GM18498 (cell line): ENCODE measurements around the gene KCNA5.

Experiments used
- ATAC-seq: cut with Tn5 transposase; IDR thresholded peaks from one replicate; pipeline ENCODE4 v1.9.1; 2021; ENCODE audit warnings: mild to moderate bottlenecking, moderate library complexity; ENCODE audit not compliant: unreplicated experiment

KCNA5 gene

DNA sequence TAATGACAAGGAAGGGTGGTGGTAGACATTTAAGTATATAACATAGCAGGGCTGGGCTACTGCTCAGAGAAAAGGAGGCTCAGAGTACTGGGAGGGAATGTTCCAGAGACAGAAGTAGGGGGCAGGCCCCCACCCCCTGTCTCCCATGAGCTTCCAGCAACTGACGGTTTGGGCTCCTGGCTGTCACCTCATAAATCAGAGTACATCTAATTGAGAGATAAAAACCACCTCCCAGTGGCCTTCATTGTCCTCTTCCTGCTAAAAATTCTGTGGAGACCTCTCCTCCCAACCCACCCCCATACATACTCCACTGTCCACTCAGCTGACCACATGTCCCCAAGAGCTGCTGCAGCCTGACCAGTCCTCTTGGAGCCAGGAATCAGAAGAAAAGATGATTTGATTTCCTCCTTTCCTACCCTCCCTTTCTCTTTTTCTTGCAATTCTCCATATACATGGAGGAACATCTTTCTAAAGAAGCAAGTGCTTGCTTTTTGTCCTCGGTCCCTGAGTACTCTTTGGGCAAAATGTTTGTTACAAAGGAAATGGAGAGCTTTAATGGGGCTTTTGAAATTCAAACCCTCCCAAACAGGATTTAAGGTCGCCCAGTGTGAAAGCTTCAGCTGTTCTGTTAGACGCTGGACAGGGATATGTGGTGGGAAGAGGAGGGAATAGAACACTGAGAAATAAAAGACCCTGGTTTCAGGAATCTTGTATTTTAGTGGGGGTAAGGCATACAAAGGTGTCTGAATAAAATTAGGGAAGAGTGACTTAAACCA is 16.4 kb upstream of the KCNA5 start:
- no peak for ATAC-seq

DNA sequence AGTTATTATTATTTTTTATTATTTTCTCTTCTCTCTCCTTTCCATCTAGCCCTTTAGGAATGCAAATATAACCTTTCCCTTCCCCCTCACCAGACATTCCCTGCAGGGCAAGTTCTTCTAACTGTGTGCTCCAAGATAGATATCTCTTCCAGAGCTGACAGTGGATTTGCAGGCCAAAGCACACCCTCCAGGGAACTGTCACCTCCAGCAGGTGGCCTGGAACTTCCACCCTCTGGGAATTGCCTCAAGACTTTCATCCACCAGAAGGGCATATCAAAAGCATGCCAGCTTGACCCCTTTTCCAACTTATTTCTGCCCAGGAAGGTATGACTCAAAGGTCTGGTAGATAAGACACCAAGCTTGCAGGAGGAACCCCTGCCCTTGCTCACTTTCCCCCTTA is 13.6 kb upstream of the KCNA5 start:
- ATAC-seq: no peak

DNA sequence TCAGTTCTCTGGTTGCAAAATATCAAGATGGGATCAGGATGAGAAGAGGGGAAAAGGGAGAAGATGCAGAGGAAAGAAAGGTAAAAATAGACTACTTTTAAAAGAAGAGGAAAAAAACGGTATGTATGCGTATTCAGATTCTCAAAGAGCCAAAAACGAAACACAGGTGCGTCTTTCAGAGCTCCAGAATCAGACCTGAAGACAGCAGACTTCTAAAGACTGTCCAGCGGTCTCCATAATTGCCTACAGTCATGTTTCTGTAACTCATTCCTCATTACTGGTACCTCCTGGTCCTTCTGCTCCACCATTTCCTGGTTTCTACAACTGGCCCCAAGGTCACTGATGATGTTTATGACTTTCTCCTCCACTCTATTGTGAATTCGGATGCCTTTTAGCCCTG is 12.4 kb upstream of the KCNA5 start:
- no peak for ATAC-seq

DNA sequence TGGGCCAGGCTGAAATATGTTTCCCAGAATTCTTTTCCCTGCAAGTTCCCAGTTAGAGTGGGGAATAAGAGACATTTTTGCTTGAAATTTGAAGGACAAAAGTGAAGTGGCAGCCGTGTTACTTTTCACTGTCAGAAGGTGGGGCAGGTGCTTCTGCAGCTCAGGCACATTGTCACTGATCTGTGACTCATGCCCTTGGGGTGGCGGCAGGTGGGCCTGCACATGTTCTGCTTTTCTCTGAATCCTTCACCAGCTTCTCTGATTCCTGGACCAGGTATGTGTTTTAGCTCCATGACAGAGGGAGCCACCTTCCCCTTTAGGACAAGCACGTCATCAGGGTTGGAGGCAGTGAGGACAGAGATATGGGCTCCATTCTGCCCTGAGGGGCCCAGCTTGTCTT is 11.7 kb upstream of the KCNA5 start:
- no peak for ATAC-seq

DNA sequence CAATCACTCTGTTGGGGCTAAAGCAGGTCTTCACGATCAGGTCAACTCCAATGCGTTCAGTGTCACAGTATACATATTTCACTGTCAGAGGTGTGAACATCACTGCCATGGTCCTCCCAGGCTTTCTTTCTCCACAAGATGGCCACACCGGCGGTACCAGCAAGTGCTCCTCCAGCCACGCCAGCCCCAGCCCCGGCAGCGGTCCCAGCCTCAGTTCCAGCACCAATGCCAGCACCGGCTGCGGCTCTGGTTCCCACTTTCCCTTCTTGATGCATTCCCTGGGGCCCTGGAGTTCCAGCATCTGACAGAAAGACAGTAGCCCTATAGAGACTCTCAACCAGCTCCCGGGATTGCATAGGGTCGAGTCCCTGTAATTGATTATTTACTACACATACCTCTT is 10.9 kb upstream of the KCNA5 start:
- no peak for ATAC-seq

DNA sequence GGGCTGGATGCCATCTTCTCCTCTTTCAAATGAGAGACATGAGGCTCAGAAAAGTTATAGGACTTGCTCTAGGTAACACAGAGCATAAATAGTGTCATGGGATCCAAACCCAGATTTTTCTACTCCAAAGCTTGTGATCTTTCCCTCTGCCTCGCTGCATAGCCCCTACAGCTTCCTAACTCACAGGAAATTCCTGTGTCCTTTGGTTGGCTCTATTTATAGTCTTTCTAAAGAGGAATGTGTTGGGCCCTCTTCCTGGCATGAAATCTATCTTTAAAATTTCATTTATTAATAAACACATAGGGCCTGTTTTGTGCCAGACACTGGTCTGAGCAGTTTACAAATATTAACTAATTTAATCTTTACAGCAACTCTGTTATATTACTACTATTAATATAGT is 9.8 kb upstream of the KCNA5 start:
- no peak for ATAC-seq

DNA sequence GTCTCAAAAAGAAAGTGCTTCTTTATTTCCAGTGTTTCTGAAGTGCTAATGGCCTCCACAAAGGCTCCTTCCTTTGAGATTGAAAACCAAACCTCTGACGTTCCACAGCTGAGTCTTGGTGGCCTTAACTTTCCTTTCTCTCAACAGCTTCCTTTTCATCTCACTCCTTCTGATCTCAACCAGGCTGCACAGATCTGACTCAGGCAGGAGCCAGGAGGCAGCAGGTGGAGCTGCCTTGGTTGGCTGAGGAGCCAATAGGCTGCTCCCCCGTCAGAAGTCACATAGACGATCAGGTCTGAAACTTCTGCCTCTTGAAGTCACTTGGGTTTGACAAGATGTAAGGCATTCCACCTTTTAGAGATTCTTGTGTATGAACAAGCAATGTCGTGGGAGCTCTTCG is 9.1 kb upstream of the KCNA5 start:
- ATAC-seq: no peak

DNA sequence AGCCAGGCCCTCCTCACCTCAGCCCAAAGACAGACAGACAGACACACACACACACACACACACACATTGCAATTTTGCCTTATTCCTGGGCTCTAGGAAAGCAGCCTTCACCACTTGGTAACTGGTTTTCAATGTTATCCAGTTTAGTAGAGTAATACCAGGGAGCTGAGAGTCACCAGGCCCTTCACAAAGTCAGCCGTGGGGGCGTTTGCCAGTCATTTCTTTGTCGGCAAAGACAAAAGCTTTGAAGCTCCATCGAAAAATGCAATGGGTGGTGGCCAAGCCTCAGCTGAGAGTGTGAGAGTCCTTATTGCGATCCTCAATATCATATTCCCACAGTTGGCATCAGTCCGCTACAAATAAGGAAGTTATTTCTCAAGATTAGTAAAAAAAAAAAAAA is 8.1 kb upstream of the KCNA5 start:
- ATAC-seq: no peak

DNA sequence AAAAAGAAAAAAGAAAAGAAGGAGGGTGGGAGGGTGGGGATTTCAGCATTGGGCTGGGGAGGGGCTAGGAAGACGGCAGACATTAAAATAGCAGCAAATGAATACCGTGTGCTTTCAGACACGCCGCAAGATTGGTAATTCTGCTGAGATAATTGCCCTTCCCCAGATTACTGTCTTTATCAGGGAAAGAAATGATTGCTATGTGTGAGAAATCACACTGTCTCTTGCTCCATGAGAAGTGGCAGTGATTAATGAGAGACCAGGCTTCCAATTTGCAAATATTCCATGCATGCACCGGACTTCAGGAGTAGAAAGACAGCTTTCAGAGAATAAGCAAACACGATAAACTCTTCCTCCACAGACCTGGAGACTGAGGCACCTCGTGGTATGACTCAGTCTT is 7.6 kb upstream of the KCNA5 start:
- ATAC-seq: no peak

DNA sequence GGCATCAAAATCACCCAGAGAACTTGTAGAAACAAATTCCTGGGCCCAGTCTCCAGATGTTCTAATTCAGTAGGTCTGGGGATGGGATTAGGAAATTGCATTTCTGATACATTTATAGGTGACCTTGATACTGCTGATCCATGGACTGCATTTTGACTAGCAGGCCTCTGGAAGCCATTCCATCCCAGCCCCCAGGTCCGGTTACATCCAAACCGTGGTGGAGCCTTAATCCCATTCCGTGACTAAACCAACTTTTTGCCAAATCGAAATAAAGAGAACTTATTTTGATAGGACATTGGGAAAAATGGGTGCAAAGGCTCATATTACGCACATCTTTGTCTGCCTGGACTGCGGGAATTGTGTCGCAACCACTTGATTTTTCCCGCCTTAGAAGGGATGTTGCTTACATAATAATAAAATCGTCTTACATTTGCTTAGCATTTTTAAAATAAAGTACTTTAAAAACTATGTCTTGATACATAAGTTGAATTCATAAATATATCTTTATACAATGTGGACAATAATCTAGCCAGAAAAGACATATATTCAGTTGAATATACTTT is 5.8 kb upstream of the KCNA5 start:
- ATAC-seq: no peak

DNA sequence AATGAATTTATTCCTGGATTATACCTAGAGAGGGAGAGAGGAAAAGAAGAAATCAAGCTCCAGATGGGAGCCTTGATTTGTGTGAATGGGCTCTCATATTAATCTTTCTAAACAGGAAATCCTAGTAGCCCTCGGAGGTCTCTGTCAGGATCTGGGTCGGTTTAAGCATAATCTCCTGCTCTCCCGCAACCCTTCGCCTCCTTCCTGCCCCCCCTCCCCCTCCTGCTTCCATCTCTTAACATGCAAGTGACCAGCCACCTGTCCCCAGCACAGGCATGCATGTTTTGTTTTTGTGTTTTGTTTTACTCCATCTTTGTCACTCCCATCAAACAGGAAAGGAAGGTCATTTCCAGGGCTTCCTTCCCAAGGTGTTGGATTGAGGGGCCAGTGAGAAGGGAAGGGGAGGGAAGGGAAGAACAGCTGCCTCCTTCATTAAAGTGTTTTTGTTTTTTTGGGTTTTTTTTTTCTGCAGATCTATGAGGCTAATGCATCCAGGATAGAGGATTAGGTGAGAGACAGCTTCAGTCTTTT is 4.8 kb upstream of the KCNA5 start:
- ATAC-seq: no peak

DNA sequence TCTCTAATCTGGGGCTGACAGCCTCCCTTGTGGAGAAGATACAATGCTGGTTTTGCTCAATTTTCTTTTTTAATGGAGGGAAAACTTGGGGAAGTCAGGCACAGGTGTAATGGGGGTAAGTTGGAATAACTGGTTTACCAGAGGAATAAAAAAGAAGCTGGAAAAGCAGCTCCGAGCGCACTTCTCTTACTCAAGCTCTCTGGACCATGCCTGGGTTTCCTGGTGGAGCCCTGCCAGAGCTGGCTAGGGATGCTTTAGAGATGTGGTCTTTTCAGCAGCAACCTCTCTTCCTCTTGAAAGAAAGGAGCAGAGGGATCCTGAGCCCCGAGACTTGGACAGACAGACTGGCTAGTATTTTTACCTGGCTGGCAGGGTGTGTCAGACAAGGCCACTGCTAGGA is 3.9 kb upstream of the KCNA5 start:
- ATAC-seq: no peak

DNA sequence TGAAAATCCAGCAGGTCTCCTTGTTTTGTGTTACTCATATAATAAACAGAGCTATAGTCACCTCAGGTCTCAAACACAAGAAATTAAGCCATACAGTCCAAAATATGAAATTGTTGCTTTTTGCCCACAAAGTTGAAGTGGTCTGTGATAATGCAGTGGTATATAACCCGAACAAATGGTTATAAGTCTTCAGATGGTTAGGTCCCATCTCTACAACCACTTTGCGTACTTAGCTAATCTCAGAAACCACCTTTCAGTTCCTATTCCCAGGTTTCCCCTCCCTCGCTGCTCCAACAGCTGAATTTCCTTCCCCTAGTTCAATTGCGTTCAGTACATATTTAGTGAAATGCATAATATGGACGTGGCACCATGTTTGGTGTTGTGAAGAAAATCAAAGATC is 3.3 kb upstream of the KCNA5 start:
- no peak for ATAC-seq

DNA sequence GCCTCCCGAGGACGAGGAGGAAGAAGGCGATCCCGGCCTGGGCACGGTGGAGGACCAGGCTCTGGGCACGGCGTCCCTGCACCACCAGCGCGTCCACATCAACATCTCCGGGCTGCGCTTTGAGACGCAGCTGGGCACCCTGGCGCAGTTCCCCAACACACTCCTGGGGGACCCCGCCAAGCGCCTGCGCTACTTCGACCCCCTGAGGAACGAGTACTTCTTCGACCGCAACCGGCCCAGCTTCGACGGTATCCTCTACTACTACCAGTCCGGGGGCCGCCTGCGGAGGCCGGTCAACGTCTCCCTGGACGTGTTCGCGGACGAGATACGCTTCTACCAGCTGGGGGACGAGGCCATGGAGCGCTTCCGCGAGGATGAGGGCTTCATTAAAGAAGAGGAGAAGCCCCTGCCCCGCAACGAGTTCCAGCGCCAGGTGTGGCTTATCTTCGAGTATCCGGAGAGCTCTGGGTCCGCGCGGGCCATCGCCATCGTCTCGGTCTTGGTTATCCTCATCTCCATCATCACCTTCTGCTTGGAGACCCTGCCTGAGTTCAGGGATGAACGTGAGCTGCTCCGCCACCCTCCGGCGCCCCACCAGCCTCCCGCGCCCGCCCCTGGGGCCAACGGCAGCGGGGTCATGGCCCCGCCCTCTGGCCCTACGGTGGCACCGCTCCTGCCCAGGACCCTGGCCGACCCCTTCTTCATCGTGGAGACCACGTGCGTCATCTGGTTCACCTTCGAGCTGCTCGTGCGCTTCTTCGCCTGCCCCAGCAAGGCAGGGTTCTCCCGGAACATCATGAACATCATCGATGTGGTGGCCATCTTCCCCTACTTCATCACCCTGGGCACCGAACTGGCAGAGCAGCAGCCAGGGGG is 979 bp downstream of the KCNA5 start:
- no peak for ATAC-seq

DNA sequence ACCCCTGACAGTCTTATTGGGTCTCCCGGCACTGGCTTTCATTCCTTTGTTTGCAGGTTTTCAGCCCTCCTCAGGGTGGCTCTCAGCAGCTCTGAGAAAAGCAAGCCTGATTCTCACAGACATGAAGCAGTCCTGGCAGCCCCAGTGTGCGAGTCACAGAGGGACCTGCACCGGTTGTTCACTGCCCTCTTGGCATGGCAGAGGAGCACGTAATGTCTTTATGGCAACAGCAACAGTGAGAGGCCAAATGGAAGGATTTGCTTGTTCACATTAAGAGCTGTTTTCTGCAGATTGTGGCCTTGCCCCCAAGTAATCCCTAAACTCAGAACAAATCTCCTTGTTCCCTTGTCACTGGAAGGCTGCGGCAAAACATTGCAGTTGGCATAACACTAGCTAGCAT is 3.4 kb downstream of the KCNA5 start:
- ATAC-seq: no peak

DNA sequence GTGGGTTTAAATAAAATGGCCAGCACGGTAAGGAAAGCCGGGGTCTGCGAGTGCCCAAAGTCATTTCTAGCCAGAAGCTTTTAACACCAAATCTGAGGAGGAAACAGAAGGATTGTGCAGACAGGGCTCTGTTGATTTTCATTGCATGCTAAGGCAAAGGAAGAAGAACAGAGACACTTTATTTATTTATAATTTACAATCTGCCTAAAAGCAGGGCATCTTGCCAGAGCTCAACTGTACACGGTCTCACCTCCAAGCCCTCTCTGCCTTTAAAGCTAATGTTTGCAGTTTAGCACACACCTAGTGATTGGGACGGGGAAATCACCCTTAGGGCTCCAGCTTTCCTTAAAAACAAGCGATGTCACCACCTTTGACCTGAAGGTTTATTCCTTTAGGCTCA is 4.0 kb downstream of the KCNA5 start:
- ATAC-seq: no peak

DNA sequence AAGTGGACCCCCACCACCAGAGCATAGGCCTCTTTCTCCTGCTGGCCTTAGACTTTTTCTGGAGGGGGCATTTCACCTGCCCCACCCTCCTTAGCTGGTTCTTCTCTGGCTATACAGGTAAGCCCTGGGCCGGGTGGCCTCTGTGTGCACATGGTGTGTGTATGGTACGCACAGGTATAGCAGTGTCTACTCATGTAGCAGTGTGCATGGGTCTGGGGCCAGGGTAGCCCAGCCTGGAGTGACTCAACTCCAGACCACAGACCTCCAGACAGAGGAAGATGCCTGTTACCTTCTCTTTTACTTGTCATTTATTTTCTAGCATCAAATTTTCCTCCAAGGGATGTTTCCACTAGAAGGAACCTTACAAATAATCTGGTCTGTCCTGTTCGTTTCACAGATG is 6.9 kb downstream of the KCNA5 start:
- no peak for ATAC-seq

DNA sequence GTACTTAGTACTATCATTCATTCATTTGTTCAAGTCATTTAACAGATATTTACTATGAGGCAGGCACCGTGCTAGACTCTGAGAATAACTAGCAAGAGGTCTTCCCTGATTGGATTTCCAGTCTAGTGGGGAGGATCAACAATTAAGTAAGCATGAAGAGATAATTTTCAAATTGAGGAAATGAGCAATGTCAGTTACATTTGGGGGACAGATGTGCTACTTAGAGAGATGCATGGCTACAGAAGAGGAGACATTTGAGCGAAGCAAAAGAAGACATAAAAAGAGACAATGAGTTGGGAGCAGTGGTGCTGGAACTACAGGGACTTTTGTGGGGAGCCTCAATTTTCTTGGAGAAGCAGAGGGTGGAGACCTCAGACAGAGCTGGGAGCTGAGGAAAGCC is 7.7 kb downstream of the KCNA5 start:
- ATAC-seq: no peak

DNA sequence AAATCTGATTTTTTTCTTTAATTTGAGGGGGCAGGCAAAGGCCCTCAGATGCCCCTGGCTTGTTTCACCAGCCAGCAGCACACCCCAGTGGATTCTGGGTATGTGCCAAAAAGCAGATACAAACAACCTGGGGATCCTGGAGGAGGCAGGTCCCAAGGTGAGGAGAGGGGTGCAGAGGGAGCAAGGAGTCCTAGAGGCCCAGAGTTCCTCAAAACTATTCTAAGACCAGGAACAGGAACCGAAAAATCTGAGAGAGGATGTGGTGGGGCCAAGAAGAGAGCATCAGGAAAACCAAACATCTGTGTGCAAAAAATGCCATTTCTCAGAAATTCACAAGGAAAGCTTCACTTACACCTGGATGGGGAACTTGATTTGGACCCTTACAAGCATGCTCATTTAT is 8.2 kb downstream of the KCNA5 start:
- ATAC-seq: no peak

DNA sequence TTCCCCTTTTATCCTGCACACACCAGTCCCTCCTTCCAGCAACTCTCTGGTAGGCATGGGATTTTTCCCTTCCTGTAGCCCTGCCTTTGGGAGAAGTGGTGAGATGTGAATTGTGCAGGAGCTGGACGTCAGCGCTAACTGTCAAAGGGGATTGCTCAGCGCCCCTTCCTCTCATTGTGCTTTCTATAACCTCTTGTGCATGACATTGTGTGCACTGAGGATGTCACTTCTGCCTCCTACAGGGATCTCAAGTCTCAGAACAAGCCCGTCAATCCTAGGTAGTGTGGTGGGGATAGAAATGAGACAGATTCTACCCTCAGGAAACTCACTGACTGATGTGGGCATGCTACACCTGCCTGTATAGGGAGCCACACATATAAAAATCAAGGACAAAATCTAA is 8.7 kb downstream of the KCNA5 start:
- no peak for ATAC-seq

DNA sequence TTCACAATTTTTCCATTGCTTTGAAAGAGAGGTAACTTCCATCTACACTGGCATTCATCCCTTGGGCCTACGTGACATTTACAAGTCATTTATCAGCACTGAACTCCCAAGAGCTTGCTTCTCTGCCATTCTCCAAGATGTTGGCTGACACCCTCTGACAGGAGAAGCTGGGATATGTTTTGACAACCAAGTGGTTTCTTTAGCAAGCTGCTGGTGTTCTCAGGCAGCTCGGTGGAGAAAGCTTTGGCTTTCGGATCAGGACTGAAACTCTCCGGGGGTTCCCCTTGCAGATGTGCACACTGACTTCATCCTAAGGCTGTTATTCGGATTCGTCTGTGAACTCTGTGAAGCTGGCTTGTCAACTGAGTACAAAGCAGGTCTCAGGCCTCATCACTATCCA is 15.7 kb downstream of the KCNA5 start:
- ATAC-seq: no peak

DNA sequence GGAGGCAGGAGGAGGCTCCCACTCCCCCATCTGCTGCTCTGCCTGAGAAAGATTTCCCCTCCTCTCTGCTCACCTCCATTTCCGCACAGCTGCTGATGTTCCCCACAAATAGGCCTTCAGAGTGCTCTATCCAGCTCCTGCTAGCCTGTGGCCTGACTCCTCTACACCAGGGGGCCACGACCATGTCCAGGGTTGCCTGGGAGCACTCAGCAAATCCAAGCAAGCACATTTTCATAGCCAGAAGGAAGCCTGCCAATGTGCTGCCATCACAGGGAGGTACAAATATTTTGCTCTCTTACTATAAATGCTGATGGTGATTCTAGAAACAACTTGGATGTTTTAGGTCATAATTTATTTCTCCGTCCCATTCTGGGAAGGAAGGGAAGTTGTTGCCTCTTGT is 17.3 kb downstream of the KCNA5 start:
- ATAC-seq: no peak
